AML-193 (cell line): ENCODE results near the gene SOCS6.
"Not testable (repeated sequence)": the region's sequence is repeated elsewhere in the genome, so short reads cannot be mapped to it uniquely, and the experiment has no call there.

Source experiments
- DNase-seq, 2 experiments: peaks; one replicate each; lab custom pipeline; 2025; lab: John Stamatoyannopoulos, UW

The SOCS6 gene

GRCh38 chr18:70288851-70289328 lies at the start of gene SOCS6:
SOCS6 (plus strand) TSS chr18:70289045; CDS start chr18:70324669, 35,624 bp downstream.
- DNase-seq = peak; percentile 7

- no peak for DNase-seq
Measured at GRCh38 chr18:70243131-70243929, 45.5 kb upstream of the SOCS6 start.

DNA sequence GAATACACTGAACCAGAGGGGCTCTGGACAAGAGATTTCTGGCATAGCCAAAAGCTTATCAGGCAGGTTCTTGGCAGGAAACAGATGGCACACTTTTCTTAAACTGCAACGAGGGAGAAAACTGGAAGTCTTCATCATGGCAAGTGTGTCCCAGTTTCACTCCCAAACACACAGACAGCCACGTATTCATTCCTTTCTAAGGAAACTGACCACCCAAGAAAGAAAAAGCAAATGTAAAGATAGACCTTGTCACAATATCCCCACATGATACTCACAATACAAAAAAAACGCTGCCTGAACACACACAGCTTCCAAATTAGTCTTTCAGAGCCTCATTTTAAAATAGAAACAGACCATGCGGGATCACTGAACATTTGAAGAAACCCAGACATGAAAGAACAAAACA lies 42.8 kb upstream of the SOCS6 start:
- DNase-seq = no peak

GRCh38 chr18:70249118-70249517 lies 39.7 kb upstream of the SOCS6 start:
- no peak for DNase-seq

DNA sequence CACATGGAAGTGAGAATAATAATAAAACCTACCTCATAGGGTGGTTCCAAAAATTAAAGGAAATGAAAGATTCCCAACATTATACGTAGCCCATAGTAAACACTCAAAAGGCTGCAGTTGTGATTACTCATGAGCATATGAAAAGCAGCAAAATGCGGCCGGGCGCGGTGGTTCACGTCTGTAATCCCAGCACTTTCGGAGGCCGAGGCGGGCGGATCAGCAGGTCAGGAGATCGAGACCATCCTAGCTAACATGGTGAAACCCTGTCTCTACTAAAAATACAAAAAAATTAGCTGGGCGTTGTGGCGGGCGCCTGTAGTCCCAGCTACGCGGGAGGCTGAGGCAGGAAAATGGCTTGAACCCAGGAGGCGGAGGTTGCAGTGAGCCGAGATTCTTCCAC lies 39.0 kb upstream of the SOCS6 start:
- not testable (repeated sequence) for DNase-seq

- no peak for DNase-seq
Measured at GRCh38 chr18:70250781-70251180, 38.1 kb upstream of the SOCS6 start.

DNA sequence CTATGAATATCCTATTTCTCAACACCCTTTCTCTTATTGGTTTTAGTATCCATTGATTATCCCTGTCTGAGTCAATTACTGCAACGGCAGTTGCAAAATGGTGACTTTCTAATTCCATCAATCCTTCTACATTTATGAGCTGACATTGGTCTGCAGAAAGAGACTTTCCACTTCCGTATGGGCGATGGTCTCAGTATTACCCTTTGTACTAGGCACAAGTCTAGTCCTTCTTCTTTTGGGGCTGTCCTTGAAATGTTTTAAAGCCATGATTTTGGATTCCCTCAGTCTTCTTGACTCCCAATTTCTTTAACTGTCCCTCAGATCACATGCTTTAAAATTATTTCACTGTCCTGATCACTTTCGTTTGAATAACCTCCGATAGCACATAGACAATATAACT lies 32.7 kb upstream of the SOCS6 start:
- DNase-seq = no peak

DNA sequence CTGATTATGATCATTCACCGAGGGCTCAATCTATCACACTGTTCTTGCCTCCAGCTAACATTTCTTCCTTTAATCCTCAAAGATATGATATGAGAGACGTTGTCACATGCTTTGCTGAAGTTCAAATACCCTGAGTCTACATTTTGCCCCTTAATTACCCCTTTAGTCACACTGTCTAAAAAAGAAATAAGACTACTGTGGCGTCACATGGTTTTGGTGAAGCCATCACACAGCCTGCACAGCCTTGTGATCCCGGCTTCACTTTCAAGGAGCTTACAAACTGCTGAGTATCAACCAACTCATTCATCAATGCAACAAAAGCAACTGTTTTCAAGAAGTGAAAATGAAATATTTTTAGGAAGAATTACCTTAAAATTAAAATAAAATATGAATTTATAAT lies 31.9 kb upstream of the SOCS6 start:
- no peak for DNase-seq

- no peak for DNase-seq
Measured at GRCh38 chr18:70258243-70258642, 30.6 kb upstream of the SOCS6 start.

- no peak for DNase-seq
Measured at GRCh38 chr18:70260683-70261082, 28.2 kb upstream of the SOCS6 start.

GRCh38 chr18:70261141-70261788 lies 27.6 kb upstream of the SOCS6 start:
- no peak for DNase-seq

DNA sequence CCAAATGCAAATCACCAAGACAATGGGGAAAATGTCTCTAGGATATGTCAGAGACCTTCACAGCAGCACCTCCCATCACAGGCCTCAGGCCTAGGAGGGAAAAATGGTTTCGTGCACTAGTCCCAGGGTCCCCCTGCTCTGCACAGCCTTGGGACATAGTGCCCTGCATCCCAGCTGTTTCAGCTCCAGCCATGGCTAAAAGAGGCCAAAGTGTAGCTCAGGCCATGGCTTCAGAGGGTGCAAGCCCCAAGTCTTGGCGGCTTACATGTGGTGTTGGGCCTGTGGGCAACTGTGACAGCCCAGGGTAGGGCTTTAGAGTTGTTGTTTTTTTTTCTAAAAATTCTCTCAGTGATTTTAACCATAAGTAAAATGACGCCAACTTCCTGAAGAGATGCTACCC lies 25.5 kb upstream of the SOCS6 start:
- no peak for DNase-seq

DNA sequence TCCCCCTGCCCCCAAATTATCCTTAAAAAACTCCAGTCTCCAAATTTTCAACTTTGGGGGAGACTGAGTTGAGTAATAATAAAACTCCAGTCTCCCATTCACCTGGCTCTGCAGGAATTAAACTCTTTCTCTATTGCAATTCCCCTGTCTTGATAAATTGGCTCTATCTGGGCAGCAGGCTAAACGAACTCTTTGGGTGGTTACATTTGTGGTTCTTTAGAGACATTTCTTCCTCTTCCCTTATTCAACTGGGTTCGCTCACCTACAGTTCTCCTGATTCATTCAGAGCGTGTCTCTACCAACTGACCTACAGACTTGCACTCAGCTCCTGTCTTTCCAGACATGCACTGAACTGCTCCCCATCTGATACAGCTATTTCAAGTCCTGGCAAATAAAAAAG lies 17.1 kb upstream of the SOCS6 start:
- DNase-seq = no peak

DNA sequence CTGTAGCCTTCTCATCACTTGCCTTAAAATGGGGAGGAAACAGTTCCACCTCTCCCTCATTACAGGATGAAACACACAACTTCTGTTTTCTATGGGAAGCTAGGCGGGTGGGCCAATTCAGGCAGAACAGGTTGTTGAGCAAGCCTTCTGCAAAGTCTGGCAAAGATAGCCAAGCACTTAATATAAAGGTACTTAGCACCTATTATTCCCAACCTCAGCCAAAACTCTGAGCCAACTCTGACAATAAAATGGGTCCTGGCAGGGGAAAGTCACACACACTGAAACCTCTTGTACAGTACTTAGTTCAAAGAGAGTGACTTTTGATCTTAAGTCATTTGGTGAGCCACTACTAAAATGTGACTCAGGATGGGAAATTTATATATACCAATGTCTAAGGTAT lies 15.8 kb upstream of the SOCS6 start:
- DNase-seq = no peak

DNA sequence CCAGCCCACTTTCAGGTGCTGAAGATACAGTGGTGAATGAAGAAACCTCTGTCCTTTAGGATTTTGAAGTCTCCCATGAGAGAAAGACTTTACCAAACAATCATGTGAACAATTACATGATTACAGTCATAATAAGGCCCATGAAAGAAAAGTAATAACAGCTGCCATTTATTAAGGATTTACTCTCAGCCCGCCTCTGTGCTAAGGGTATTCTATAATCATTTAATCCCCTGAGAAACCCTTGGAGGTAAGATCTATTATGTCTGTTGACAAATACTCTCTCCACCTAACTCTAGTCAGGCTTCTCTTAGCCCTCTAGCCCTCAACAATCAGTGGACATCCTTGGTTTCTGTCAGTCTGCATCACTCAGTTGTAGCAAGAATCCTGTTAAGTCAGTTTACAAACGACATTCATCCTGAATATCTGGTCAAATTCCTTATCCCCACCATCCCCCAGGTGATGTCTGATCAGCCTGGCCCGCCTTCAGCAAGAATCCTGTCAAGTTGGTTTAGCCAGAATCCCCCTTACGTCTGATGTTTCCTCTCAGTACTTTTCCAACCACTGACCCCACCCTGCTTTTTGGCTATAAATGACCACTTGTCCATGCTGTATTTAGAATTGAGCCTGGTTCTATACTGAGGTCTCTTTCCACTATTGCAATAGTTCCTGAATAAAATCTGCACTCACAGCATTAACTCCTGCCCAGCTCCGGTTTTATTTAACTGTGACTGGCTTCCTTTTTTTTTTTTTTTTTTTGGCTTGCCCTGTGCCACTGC lies 12.2 kb upstream of the SOCS6 start:
- no peak for DNase-seq

- DNase-seq = no peak
Measured at GRCh38 chr18:70279470-70279869, 9.4 kb upstream of the SOCS6 start.

DNA sequence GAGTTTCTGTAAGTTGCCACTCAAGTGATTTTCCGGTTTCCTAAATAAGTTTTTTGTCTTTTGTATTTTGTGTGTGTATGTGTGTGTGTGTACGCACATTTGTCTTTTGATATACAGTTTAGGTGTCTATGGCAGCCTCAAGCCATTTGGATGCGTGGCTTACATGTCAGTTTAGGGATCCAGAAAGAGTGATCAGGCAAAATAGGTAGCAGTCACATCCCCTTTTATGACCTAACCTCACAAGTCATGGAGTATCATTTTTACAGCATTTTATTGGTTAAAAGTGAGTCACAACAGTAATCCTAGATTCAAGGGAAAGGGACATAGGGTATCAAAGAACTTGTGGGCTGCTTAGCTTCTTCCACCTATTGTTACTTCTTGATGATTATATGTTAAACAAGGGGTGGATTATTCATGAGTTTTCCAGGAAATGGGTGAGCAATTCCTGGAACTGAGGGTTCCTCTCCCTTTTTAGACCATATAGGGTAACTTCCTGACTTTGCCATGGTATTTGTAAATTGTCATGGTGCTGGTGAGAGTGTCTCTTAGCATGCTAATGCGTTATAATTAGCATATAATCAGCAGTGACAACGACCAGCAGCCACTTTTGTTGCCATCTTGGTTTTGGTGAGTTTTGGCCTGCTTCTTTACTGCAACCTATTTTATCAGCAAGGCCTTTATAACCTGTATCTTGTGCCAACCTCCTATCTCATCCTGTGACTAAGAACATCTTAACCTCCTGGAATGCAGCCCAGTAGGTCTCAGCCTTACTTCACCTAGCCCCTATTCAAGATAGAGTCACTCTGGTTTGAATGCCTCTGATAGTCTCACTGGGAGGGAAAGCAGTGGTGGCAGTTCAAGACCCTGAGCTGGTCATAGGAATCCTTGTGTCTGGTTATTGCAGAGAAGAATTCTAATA lies 8.6 kb upstream of the SOCS6 start:
- DNase-seq = no peak

GRCh38 chr18:70284976-70285620 lies 3.7 kb upstream of the SOCS6 start:
- peak; percentile 61 to 63 for DNase-seq

DNA sequence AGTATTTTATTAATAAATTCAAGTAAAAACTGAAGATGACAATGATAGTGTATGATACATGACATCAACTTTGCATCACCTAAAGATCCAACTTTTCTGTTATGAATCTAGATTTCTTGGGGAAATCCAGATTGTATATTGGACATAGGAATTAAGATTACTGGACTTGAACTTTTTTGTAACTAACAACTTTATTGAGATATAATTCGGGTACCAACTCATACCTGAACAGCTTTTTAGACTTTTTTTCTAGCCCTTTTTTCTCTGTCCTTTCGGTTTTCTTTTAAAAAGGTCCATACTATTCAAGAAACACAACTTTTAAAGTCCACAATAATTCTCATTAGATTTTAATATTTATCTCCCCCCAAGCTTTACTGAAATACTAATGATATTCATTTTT lies 1.1 kb upstream of the SOCS6 start:
- DNase-seq = no peak

GRCh38 chr18:70288171-70288850 lies 534 bp upstream of the SOCS6 start:
- DNase-seq = no peak
